Dermis blood vessel endothelial cell (primary cell): ENCODE data around the gene RELB. TPM values are rescaled to one million over a fixed set of nuclear protein-coding genes. Genes with fewer than 3 reads are reported as not detected.

ENCODE experiments used
- DNase-seq: peaks from one replicate; pipeline ENCODE4 v3.0.0; 2010
- total RNA-seq: library from RNA; depleted of rRNA; stranded (reverse); fragments of >200 nt; gene quantifications from 2 replicates; pipeline ENCODE4 v1.2.3, GENCODE V29; 2014

The RELB gene
- total RNA-seq, 1 donor from 2014 or later, result 18.4 TPM

- no peak for DNase-seq
Observed at GRCh38 chr19:45087531-45087930, 86.3 kb downstream of the RELB start.

Other genes starting within 250 kb of the RELB start
- gene CBLC, start 223.6 kb upstream of the RELB start, total RNA-seq, result not detected in 2 replicates
- 56.5 and 62.3 TPM in 2 replicates for gene BCAM, start 192.4 kb upstream of the RELB start, total RNA-seq
- 154 and 187 TPM in 2 replicates for gene NECTIN2, start 155.2 kb upstream of the RELB start, total RNA-seq
- gene TOMM40, start 110.2 kb upstream of the RELB start, total RNA-seq, result 50.0 and 81.6 TPM in 2 replicates
- 4.0 and 7.8 TPM in 2 replicates for gene APOE, start 95.7 kb upstream of the RELB start, total RNA-seq
- 1.7 and 1.9 TPM in 2 replicates for gene APOC1, start 86.9 kb upstream of the RELB start, total RNA-seq
- gene APOC4, start 59.2 kb upstream of the RELB start, total RNA-seq, result not detected in 2 replicates
- not detected in 2 replicates for gene APOC2, start 55.4 kb upstream of the RELB start, total RNA-seq
- gene CLPTM1, start 46.1 kb upstream of the RELB start, total RNA-seq, result 28.9 and 65.8 TPM in 2 replicates
- 13.8 and 16.0 TPM in 2 replicates for gene CLASRP, start 37.6 kb downstream of the RELB start, total RNA-seq
- 0.17 and 0.51 TPM in 2 replicates for gene ZNF296, start 75.0 kb downstream of the RELB start, total RNA-seq
- 25.5 and 33.2 TPM in 2 replicates for gene GEMIN7, start 77.8 kb downstream of the RELB start, total RNA-seq
- 31.1 and 39.7 TPM in 2 replicates for gene PPP1R37, start 91.7 kb downstream of the RELB start, total RNA-seq
- gene NKPD1, start 159.5 kb downstream of the RELB start, total RNA-seq, result 0.34 and 0.37 TPM in 2 replicates
- gene TRAPPC6A, start 176.8 kb downstream of the RELB start, total RNA-seq, result 8.8 and 36.8 TPM in 2 replicates
- gene BLOC1S3, start 177.3 kb downstream of the RELB start, total RNA-seq, result 8.3 and 10.0 TPM in 2 replicates
- 1.7 and 3.1 TPM in 2 replicates for gene EXOC3L2, start 243.9 kb downstream of the RELB start, total RNA-seq
- gene MARK4, start 249.8 kb downstream of the RELB start, total RNA-seq, result 14.0 and 32.1 TPM in 2 replicates